CD4-positive, alpha-beta T cell (primary cell): ENCODE results near the gene PRRC1. TPM values are rescaled to one million over a fixed set of nuclear protein-coding genes. Genes with fewer than 3 reads are reported as not detected.

ENCODE experiments used
- ATAC-seq: fragments of 200-7000 bp; cut with Tn5 transposase; one replicate; pipeline ENCODE4 v1.10.0; 2022; ENCODE audit warnings: mild to moderate bottlenecking; ENCODE audit not compliant: poor library complexity
- CTCF ChIA-PET: fragments of 350-600 bp; sonication (Branson Sonifier 250); formaldehyde crosslinking; loops from one replicate; lab custom pipeline; 2021; ENCODE audit warnings: antibody characterized with exemption, inconsistent platforms; lab: Charles Lee
- POLR2A ChIA-PET: fragments of 350-600 bp; sonication (Branson Sonifier 250); formaldehyde crosslinking; loops from one replicate; lab custom pipeline; 2021; ENCODE audit warnings: antibody characterized with exemption, inconsistent platforms; lab: Charles Lee
- DNase-seq, 14 experiments: peaks; one replicate each; pipeline ENCODE4 v3.0.0-alpha.2; 2013 to 2020; ENCODE audit warnings: mixed read lengths in 2 of 14
- H3K27ac ChIP-seq, 2 donors: one replicate each; pipeline versions ENCODE4 v1.5.1 to v1.7.0; 2013; ENCODE audit warnings: low read length in 2 of 2, low read depth in 1 of 2, mild to moderate bottlenecking in 1 of 2
- H3K27me3 ChIP-seq, 2 experiments: 1 replicate in 1 of 2; 2 replicates in 1 of 2; pipeline versions ENCODE4 v1.6.1 to v1.7.0; 2013; ENCODE audit warnings: low read length in 2 of 2, control low read depth in 1 of 2, mild to moderate bottlenecking in 1 of 2, moderate library complexity in 1 of 2; ENCODE audit not compliant: insufficient read depth in 2 of 2, control insufficient read depth in 1 of 2
- H3K36me3 ChIP-seq: one replicate; pipeline ENCODE4 v1.6.1; 2013; ENCODE audit warnings: low read length, control low read depth; ENCODE audit not compliant: insufficient read depth
- H3K4me1 ChIP-seq: one replicate; pipeline ENCODE4 v1.6.1; 2013; ENCODE audit warnings: low read length, control low read depth; ENCODE audit not compliant: insufficient read depth
- H3K4me3 ChIP-seq: one replicate; pipeline ENCODE4 v1.5.1; 2013; ENCODE audit warnings: mild to moderate bottlenecking, low read length, moderate library complexity
- H3K9me3 ChIP-seq, 2 experiments: 1 replicate in 1 of 2; 2 replicates in 1 of 2; pipeline versions ENCODE4 v1.6.1 to v1.7.0; 2013; ENCODE audit warnings: low read length in 2 of 2, mild to moderate bottlenecking in 2 of 2, control low read depth in 1 of 2, moderate library complexity in 1 of 2; ENCODE audit not compliant: control insufficient read depth in 1 of 2, insufficient read depth in 1 of 2
- H3K27ac Mint-ChIP-seq: one replicate; pipeline ENCODE4 v1.8.0; 2020; ENCODE audit warnings: mixed read lengths
- H3K27me3 Mint-ChIP-seq: one replicate; pipeline ENCODE4 v1.8.0; 2021; ENCODE audit warnings: mixed read lengths
- H3K36me3 Mint-ChIP-seq: one replicate; pipeline ENCODE4 v1.8.0; 2021; ENCODE audit warnings: low read depth, mixed read lengths
- H3K4me1 Mint-ChIP-seq: one replicate; pipeline ENCODE4 v1.8.0; 2021; ENCODE audit warnings: low read depth, mixed read lengths
- H3K4me3 Mint-ChIP-seq: one replicate; pipeline ENCODE4 v1.8.0; 2020; ENCODE audit warnings: mild to moderate bottlenecking, mixed read lengths
- H3K9me3 Mint-ChIP-seq: one replicate; pipeline ENCODE4 v1.8.0; 2020; ENCODE audit warnings: mixed read lengths
- CTCF ChIP-seq: fragments of 200-600 bp; IDR thresholded peaks from one replicate; pipeline ENCODE4 v1.8.0; 2022; ENCODE audit warnings: antibody characterized with exemption, mild to moderate bottlenecking
- intact Hi-C, 2 experiments: fragments of 100-400 bp; cut with DNase I in 1 of 2; cut with micrococcal nuclease in 1 of 2; formaldehyde crosslinking; loops; one replicate each; pipeline versions ENCODE4 v1.15.1 to v1.9.0; 2023 to 2025; cut with DNase I, micrococcal nuclease
- total RNA-seq, 174 experiments: library from RNA in 2 of 174; stranded (reverse) in 2 of 174; gene quantifications; one replicate each; pipeline ENCODE4 v1.2.3 and lab custom pipeline; 2021 to 2026

PRRC1 gene
- total RNA-seq, 2 experiments from 2014 or later, result 32.0 to 33.8 TPM

- intact Hi-C loops, result no loop called here
- Mint-ChIP-seq H3K9me3 (no peaks in the 10 kb centered on the region), H3K4me3 (no peak overlapping the region), H3K4me1 (no peaks in the 10 kb centered on the region), H3K27me3 (peaks cover 9% of the 10 kb centered on the region), H3K27ac (no peak overlapping the region), H3K36me3 (no peaks in the 10 kb centered on the region)
- ChIA-PET POLR2A (no interaction called here), CTCF (no interaction called here)
- no peaks in the 10 kb centered on the region for H3K9me3 ChIP-seq
- TF ChIP-seq CTCF, result no peak
- peaks cover 3 to 5% of the 10 kb centered on the region in 2 experiments for H3K27me3 ChIP-seq
- H3K27ac ChIP-seq, result no peak overlapping the region
- DNase-seq (no peak), ATAC-seq (no peak)
- no peaks in the 10 kb centered on the region for H3K36me3 ChIP-seq
- H3K4me3 ChIP-seq, result no peak overlapping the region
- no peaks in the 10 kb centered on the region for H3K4me1 ChIP-seq
These were observed 85.0 kb downstream of the PRRC1 start for GRCh38 chr5:127602481-127602880.

GRCh38 chr5:127602896-127603844 lies 85.7 kb downstream of the PRRC1 start:
- Histone ChIP-seq H3K4me3 (no peak overlapping the region), H3K27ac (no peak overlapping the region), H3K9me3 (no peaks in the 10 kb centered on the region), H3K4me1 (no peaks in the 10 kb centered on the region), H3K36me3 (no peaks in the 10 kb centered on the region), H3K27me3 (peaks cover 3 to 5% of the 10 kb centered on the region in 2 experiments)
- no peaks in the 10 kb centered on the region for H3K9me3 Mint-ChIP-seq
- no peaks in the 10 kb centered on the region for H3K4me1 Mint-ChIP-seq
- POLR2A ChIA-PET, result no interaction called here
- H3K4me3 Mint-ChIP-seq, result no peak overlapping the region
- H3K36me3 Mint-ChIP-seq, result no peaks in the 10 kb centered on the region
- no peak for TF ChIP-seq CTCF
- intact Hi-C loops, result no loop called here
- DNase-seq (no peak), ATAC-seq (no peak)
- no peak overlapping the region for H3K27ac Mint-ChIP-seq
- H3K27me3 Mint-ChIP-seq, result peaks cover 9% of the 10 kb centered on the region
- CTCF ChIA-PET, result no interaction called here

Other genes with a start within 250 kb of the PRRC1 start
- not detected for gene MEGF10, start 226.8 kb upstream of the PRRC1 start, total RNA-seq
- gene CTXN3, start 131.4 kb downstream of the PRRC1 start, total RNA-seq, result not detected
- gene CCDC192, start 185.8 kb downstream of the PRRC1 start, total RNA-seq, result not detected